Epidermal melanocyte (primary cell): ENCODE measurements around the gene WNT3.

Experiments used
- DNase-seq: peaks from one replicate; pipeline ENCODE4 v3.0.0; 2011; ENCODE audit warnings: low spot score; ENCODE audit not compliant: insufficient read length

The WNT3 gene

GRCh38 chr17:46836500-46836899 is 18.0 kb upstream of the WNT3 start:
- no peak for DNase-seq

DNA sequence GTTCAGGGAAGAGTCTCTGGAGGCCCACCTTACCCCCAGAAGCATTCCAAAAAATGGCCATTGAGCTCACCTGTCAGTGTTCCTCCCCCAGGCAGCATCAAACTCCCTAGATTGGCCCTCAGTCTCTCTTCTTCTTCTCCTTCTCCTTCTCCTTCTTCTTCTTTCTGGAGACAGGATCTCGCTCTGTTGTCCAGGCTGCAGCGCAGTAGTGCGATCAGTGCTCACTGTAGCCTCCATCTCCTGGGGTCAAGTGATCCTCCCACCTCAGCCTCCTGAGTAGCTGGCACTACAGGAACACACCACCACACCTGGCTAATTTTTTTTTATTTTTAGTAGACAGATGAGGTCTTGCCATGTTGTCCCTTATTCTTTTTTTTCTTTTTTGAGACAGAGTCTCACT is 16.4 kb upstream of the WNT3 start:
- DNase-seq: no peak

GRCh38 chr17:46833840-46834208 is 15.3 kb upstream of the WNT3 start:
- DNase-seq: no peak

- no peak for DNase-seq
Measured at GRCh38 chr17:46832945-46833839, 14.7 kb upstream of the WNT3 start.

DNA sequence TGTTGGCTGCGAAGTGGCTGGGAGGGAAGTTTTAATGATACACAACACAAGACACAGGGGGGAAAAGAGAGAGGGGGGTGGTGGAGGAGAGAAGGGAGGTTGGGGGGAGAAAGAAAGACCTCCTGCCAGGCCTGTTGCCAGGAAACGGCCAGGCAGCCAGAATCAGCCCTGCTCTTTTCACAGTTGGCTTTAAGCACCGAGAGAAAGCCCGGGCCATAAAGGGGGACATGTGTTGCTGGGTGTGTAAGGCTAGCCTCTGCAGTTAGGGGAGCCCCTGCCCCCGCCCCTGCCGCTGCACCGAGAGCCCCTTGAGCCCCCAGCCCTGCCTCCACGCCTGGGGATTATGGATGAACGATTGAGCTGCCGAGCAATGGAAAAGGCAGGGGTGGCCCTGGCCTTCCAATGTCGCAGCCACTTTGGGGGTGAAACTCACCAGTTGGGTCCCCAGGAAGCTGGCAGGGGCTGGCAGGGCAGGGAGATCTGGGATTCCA is 13.9 kb upstream of the WNT3 start:
- no peak for DNase-seq

DNA sequence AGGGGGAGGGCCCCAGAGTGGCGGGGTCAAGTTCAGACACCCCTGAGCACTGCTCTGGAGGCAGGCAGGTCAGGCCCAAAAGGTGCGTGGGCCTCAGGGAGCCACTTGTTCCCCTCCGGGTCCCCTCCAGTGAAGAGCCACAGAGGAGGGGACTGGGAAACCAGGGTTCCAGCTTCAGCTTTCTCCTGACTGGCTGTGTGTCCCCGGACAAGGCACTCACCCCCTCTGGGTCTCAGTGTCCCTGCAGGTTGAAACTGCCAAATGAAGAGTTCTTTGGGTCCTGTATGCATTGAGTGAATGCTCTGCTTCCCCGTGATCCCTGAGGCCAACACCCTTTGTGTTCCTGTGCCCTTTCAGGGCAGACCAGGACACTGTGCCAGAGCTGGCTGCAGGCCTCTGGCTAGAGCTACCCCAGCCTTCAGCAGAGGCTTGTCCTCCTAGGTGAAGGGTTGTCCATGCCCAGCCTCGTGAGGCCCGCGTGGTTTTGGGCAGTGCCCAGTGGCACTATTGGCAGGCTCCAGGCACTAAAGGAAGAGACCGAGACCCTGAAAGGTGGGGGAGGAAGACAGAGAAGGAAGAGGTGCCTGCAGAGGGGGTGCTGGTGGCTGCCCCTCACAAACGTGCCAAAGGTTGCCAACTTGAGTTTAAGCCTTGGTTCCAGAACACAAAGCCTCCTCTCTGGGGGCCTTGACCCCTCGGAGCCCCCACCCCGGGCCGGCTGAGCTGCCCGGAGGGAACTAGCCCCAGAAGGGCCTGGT is 13.3 kb upstream of the WNT3 start:
- no peak for DNase-seq

- no peak for DNase-seq
Measured at GRCh38 chr17:46827274-46827673, 8.8 kb upstream of the WNT3 start.

DNA sequence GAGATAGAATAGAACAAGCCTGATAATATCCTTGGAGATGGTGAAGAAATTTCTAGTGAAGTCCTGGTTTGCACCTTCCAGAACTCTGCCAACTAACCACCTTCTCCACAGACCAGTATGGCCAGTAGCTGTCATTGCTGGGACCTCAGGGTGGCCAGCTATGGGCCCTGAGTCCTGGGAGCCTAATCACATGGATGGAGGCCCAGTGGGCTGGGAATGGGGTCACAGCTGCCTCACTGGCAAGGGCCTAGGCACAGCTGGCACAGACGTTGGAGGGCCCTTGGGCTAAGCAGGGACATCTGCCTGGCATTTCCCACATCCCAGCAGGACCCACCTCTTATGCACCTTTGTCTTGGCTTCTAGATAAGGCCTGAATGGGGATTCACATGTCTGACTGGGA is 7.6 kb upstream of the WNT3 start:
- no peak for DNase-seq

DNA sequence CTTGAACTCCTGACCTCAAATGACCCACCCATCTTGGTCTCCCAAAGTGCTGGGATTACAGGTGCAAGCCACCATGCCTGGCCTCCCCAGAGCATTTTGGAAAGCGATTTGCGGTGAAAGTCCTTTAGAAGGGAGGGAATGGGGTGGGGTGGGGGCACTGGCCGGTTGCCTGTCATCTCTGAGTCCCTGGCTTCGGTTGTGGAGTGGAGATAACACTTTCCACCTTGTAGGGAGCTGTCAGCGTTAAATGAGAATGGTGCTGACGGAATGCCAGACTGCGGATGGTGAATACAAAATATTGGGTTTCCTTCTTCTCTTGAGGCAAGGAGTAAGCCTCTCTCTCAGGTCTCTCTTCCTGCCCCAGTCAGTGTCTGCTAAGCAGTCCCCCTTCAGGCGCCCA is 5.2 kb upstream of the WNT3 start:
- no peak for DNase-seq

GRCh38 chr17:46822388-46822921 is 4.0 kb upstream of the WNT3 start:
- no peak for DNase-seq

- DNase-seq: no peak
Measured at GRCh38 chr17:46821482-46822387, 3.2 kb upstream of the WNT3 start.

GRCh38 chr17:46820592-46821450 is 2.3 kb upstream of the WNT3 start:
- no peak for DNase-seq

GRCh38 chr17:46819906-46820351 is 1.4 kb upstream of the WNT3 start:
- no peak for DNase-seq

GRCh38 chr17:46818929-46819859 is 702 bp upstream of the WNT3 start:
- no peak for DNase-seq

GRCh38 chr17:46817901-46818209 is 637 bp downstream of the WNT3 start:
- DNase-seq: no peak

GRCh38 chr17:46817151-46817900 is 1.2 kb downstream of the WNT3 start:
- DNase-seq: no peak

GRCh38 chr17:46815474-46816353 is 2.8 kb downstream of the WNT3 start:
- no peak for DNase-seq

GRCh38 chr17:46814446-46814845 is 4.0 kb downstream of the WNT3 start:
- no peak for DNase-seq
